SU-DHL-6 (cell line): Measurements from ENCODE around the gene DTX3.

Source experiments
- H2AFZ ChIP-seq: fragments of 200-600 bp; sonication (generic); 2 replicates; pipeline ENCODE4 v1.6.1; 2014; ENCODE audit warnings: low read depth, mild to moderate bottlenecking, moderate library complexity, mixed read lengths, antibody characterized with exemption, low read length; ENCODE audit not compliant: severe bottlenecking
- H3F3A ChIP-seq: fragments of 200-600 bp; shearing (Covaris generic); 2 replicates; pipeline ENCODE4 v1.6.0; 2016; ENCODE audit warnings: antibody characterized with exemption, mild to moderate bottlenecking; ENCODE audit not compliant: insufficient read depth
- H3K27ac ChIP-seq: fragments of 200-600 bp; sonication (generic); 2 replicates; pipeline ENCODE4 v1.5.1; 2016; ENCODE audit warnings: low read depth, mild to moderate bottlenecking, low read length, moderate library complexity, mixed read lengths
- H3K27me3 ChIP-seq: fragments of 200-600 bp; sonication (generic), shearing (Covaris generic); 2 replicates; pipeline ENCODE4 v1.6.0; 2014; ENCODE audit warnings: mild to moderate bottlenecking, low read length
- H3K36me3 ChIP-seq: fragments of 200-600 bp; sonication (generic); 2 replicates; pipeline ENCODE4 v1.6.1; 2014; ENCODE audit warnings: mild to moderate bottlenecking, low read length, mixed read lengths
- H3K4me2 ChIP-seq: fragments of 300-600, 200-600 bp; shearing (Covaris generic), sonication (generic); 2 replicates; pipeline ENCODE4 v1.6.0; 2014; ENCODE audit warnings: low read length, low read depth, mild to moderate bottlenecking; ENCODE audit not compliant: poor library complexity, severe bottlenecking
- H3K4me3 ChIP-seq: fragments of 200-600 bp; sonication (generic); 2 replicates; pipeline ENCODE4 v1.5.1; 2014; ENCODE audit warnings: antibody characterized with exemption, low read length, mild to moderate bottlenecking, mixed read lengths; ENCODE audit not compliant: insufficient read depth, poor library complexity, severe bottlenecking
- H3K79me2 ChIP-seq: fragments of 200-600 bp; sonication (generic); 2 replicates; pipeline ENCODE4 v1.6.1; 2014; ENCODE audit warnings: mild to moderate bottlenecking, low read length, moderate library complexity; ENCODE audit not compliant: insufficient read depth
- H3K9ac ChIP-seq: fragments of 200-600 bp; sonication (generic); 2 replicates; pipeline ENCODE4 v1.7.0; 2014; ENCODE audit warnings: mild to moderate bottlenecking, low read length
- H3K9me2 ChIP-seq: fragments of 200-600 bp; sonication (generic); replicated peaks from 2 replicates; pipeline ENCODE4 v1.6.1; 2014; ENCODE audit warnings: low read length; ENCODE audit not compliant: insufficient read depth
- H3K9me3 ChIP-seq: fragments of 200-600 bp; sonication (generic); 2 replicates; pipeline ENCODE4 v1.6.1; 2014; ENCODE audit warnings: low read length, mixed read lengths; ENCODE audit not compliant: insufficient read depth
- H4K20me1 ChIP-seq: fragments of 200-600 bp; sonication (generic); 2 replicates; pipeline ENCODE4 v1.6.1; 2014; ENCODE audit warnings: low read depth, mild to moderate bottlenecking, antibody characterized with exemption, low read length, moderate library complexity, mixed read lengths
- EZH2phosphoT487 ChIP-seq: fragments of 200-600 bp; sonication (generic), shearing (Covaris generic); conservative IDR thresholded peaks from 2 replicates; pipeline ENCODE4 v1.6.1; 2018; ENCODE audit warnings: mild to moderate bottlenecking, antibody characterized with exemption, low read length, moderate library complexity, mixed read lengths
- TF ChIP-seq, protein P1 (sequence below): fragments of 200-600 bp; sonication (generic); IDR thresholded peaks from one replicate; pipeline ENCODE4 v1.5.1; 2017; ENCODE audit warnings: antibody characterized with exemption, mild to moderate bottlenecking, low read length, moderate library complexity; ENCODE audit not compliant: insufficient read depth, poor library complexity, severe bottlenecking

Gene DTX3, protein sequence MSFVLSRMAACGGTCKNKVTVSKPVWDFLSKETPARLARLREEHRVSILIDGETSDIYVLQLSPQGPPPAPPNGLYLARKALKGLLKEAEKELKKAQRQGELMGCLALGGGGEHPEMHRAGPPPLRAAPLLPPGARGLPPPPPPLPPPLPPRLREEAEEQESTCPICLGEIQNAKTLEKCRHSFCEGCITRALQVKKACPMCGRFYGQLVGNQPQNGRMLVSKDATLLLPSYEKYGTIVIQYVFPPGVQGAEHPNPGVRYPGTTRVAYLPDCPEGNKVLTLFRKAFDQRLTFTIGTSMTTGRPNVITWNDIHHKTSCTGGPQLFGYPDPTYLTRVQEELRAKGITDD

DNA sequence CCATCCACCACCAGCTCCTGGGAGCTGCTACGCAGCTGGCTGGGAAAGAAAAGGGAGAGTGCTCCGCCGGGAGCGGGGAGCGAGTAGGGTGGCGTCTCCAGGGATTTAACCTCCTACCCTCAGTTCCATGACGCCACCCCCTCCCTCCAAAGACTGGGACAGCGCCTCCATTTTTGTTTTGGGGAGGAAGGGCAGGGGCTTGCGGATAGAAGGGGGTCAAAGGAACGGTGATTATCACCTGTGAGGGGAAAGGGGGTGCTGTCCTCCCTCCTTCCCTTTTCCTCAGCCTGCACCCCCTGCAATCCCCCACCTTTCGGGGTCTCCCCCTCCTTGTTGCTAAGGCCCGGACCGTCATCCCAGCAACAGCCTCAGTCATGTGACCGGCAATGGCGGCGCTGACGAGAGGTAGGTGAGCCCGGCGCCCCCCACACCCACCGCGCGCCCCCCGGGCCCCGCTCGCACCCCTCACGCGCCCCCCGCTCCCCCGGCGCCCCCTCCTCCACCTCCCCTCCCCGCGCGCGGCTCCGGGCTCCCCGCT lies at the start of gene DTX3:
Gene DTX3, plus strand, starts transcription at position 371 of the 538 bp plus-strand sequence. CDS start 1,694 bp downstream, outside the sequence.
- no peak within 1 kb of the TSS for H3K27ac ChIP-seq
- H3F3A ChIP-seq: 0 out of 2 replicates have a peak, but pooled peaks cover 6% of the 10 kb centered on the region
- H4K20me1 ChIP-seq: no peaks in the 10 kb centered on the region
- H3K9me3 ChIP-seq: no peaks in the 10 kb centered on the region
- no peak within 1 kb of the TSS for H2AFZ ChIP-seq
- H3K36me3 ChIP-seq: no peaks in the 10 kb centered on the region
- H3K27me3 ChIP-seq: no peaks in the 10 kb centered on the region
- no peak within 1 kb of the TSS for H3K4me2 ChIP-seq
- H3K9ac ChIP-seq: no peak within 1 kb of the TSS
- TF ChIP-seq EZH2phosphoT487: no peak
- TF ChIP-seq, protein P1, sequence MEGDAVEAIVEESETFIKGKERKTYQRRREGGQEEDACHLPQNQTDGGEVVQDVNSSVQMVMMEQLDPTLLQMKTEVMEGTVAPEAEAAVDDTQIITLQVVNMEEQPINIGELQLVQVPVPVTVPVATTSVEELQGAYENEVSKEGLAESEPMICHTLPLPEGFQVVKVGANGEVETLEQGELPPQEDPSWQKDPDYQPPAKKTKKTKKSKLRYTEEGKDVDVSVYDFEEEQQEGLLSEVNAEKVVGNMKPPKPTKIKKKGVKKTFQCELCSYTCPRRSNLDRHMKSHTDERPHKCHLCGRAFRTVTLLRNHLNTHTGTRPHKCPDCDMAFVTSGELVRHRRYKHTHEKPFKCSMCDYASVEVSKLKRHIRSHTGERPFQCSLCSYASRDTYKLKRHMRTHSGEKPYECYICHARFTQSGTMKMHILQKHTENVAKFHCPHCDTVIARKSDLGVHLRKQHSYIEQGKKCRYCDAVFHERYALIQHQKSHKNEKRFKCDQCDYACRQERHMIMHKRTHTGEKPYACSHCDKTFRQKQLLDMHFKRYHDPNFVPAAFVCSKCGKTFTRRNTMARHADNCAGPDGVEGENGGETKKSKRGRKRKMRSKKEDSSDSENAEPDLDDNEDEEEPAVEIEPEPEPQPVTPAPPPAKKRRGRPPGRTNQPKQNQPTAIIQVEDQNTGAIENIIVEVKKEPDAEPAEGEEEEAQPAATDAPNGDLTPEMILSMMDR: no peak
- H3K4me3 ChIP-seq: no peak within 1 kb of the TSS
- H3K9me2 ChIP-seq: no peaks in the 10 kb centered on the region
- no peaks in the 10 kb centered on the region for H3K79me2 ChIP-seq

DNA sequence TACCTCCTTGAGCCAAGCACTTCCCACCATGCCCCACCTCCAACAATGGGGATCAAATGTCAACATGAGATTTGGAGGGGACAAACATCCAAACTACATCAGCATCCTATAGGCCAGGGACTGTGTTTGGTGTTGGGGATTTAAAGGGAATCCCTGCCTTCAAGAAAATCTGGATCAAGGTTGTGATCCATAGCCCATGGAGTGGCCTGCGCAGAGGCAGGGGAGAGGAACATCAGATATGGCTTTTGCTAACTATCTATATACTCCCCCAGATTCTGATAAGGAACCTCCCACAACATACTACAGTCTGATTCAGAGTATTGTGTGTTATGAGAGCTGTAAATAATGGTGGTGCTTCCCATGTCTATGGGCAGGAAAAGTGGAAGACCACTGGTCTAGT lies 49.7 kb upstream of the DTX3 start:
- H3K4me2 ChIP-seq: no peak overlapping the region
- H3K27me3 ChIP-seq: no peaks in the 10 kb centered on the region
- H3K36me3 ChIP-seq: no peaks in the 10 kb centered on the region
- H3K27ac ChIP-seq: no peak overlapping the region
- no peaks in the 10 kb centered on the region for H3K9me2 ChIP-seq
- no peak overlapping the region for H2AFZ ChIP-seq
- H3K9ac ChIP-seq: no peak overlapping the region
- H3F3A ChIP-seq: no peaks in the 10 kb centered on the region
- H3K4me3 ChIP-seq: no peak overlapping the region
- H3K79me2 ChIP-seq: no peaks in the 10 kb centered on the region
- H4K20me1 ChIP-seq: no peaks in the 10 kb centered on the region
- H3K9me3 ChIP-seq: no peaks in the 10 kb centered on the region
- TF ChIP-seq, protein P1: no peak
- no peak for TF ChIP-seq EZH2phosphoT487

DNA sequence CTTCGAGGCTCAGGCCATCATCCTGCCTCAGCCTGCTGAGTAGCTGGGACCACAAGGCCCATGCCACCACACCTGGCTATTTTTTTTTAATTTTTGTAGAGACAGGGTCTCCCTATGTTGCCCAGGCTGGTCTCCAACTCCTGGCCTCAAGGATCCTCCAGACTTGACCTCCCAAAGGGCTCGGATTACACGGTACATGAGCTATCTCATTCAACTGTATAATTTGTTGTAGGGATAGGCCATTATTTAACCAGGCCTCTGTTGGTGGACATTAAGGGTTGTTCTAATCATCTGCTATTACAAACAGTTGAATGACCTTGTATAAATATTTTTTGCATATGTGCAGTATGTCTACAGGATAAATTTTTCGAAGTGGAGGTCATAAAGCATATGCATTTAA lies 45.8 kb upstream of the DTX3 start:
- Histone ChIP-seq H3K27me3 (no peaks in the 10 kb centered on the region), H4K20me1 (no peaks in the 10 kb centered on the region), H3K27ac (no peak overlapping the region), H3K36me3 (no peaks in the 10 kb centered on the region), H3K4me3 (no peak overlapping the region), H3K4me2 (no peak overlapping the region), H3K79me2 (no peaks in the 10 kb centered on the region), H2AFZ (no peak overlapping the region), H3K9me2 (no peaks in the 10 kb centered on the region), H3F3A (no peaks in the 10 kb centered on the region), H3K9me3 (no peaks in the 10 kb centered on the region), H3K9ac (no peak overlapping the region)
- TF ChIP-seq EZH2phosphoT487: no peak
- TF ChIP-seq, protein P1: no peak
